ENCODE measurements around the gene PTBP2.

Gene PTBP2, protein sequence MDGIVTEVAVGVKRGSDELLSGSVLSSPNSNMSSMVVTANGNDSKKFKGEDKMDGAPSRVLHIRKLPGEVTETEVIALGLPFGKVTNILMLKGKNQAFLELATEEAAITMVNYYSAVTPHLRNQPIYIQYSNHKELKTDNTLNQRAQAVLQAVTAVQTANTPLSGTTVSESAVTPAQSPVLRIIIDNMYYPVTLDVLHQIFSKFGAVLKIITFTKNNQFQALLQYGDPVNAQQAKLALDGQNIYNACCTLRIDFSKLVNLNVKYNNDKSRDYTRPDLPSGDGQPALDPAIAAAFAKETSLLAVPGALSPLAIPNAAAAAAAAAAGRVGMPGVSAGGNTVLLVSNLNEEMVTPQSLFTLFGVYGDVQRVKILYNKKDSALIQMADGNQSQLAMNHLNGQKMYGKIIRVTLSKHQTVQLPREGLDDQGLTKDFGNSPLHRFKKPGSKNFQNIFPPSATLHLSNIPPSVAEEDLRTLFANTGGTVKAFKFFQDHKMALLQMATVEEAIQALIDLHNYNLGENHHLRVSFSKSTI

DNA sequence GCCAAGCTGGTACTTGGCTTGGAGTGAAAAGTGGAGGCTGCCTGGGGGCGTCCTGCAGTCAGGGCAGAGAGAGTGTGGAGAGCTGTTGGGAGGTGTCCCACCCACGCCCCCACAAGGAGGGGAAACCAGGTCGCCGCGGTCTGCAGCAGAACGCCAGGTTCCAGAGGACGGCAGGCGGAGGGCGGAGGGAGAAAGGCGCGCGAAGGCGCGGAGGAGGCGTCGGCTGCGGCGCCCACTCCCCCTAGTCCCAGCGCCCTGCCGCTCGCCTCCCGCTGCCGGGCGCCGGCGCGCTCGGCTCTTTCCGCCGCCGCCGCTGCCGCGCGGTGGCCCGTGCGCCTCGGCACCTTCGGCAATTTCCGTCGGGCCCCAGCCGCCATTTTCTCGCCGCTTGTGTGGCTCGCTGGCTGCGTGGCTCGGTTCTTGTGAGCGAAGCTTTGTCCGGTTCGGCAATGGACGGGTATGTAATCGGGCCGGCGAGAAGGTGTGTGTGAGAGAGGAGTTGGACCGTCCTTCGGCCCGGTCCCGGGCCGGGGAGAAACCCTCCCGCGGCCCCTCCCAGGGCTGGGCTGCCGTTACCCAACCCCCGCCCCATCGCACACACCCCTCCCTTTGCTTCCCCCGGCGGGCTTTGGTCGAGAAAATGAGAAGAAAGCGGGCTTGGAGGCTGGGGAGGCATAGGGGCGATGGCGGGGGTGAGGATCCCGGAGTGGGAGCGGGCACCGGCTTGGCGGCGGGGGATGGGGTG lies at the start of gene PTBP2:
TSS of gene PTBP2 (plus strand) at position 369 of the 745 bp plus-strand sequence. CDS start at position 450, 81 bp downstream.
- in situ Hi-C loops (cut with HindIII; ENCODE audit: low sequenced_read_pairs): no loop called here

DNA sequence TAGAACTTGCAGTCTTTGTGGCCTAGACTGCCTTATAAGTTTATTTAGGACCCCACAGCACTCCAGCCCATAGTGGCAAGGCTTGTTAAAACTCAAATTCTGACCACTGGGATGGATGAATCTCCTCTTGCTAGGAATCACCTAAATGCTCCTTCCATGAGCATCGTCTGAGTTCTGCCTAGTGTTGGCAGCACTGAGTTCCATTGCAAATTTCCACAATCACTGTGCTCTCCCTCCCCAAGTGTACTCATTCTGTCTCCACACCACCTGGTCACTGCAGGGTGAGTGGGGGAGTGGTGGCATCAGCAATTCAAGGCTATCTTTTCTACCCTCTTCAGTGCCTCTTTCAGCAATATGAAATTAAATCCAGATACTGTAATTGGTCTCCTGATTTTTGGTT lies 46.7 kb upstream of the PTBP2 start:
- in situ Hi-C loops (cut with HindIII; ENCODE audit: low sequenced_read_pairs): no loop called here

DNA sequence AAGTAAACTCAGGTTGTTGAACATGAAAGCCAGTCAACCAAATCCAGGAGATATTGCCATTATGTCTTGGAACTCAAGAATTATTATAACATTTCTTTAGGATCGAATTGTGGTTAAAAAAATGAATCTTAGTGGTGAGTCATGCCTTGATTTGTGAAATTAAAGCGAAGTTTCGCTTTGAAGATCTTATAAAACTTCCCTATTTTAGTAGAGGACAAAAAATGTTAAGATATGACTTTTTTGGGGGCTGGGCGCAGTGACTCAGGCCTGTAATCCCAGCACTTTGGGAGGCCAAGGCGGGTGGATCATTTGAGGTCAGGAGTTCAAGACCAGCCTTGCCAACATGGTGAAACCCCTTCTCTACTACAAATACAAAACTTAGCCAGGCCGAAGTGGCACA lies 39.5 kb upstream of the PTBP2 start:
- in situ Hi-C loops (cut with HindIII; ENCODE audit: low sequenced_read_pairs): no loop called here

DNA sequence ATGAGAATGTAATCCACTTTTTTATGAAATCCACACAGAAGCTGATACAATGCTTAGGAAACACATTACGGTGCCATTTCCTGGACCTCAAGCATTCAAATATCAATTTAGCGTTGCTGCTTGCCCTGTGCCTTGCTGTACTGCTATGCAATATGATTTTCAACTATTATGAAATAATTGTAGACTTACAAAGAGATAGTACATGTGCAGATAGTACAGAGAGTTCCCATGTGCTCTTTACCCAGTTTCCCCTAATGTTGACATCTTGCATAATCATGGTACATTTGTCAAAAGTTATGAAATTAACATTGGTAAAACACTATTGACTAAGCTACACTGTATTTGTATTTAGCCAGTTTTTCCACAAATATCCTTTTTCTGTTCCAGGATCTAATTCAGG lies 37.7 kb upstream of the PTBP2 start:
- in situ Hi-C loops (cut with HindIII; ENCODE audit: low sequenced_read_pairs): no loop called here

DNA sequence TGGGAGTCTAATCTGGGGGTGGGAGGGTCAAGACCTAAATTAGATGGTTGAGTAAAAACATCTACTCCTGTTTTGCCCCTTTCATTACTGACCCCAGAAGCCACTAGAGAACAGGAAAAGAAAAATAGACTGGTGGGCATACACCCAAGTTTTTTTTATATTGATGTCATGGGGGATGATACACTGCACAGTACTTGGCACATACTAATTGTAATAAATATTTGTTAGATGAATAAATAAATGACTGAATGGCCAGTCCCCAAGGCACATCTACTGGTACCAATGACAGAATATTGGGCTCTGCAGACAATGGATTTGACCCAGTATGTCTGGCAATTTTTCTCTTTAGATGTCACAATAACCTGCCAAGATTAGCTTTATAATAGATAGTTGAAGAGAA lies 36.8 kb upstream of the PTBP2 start:
- in situ Hi-C loops (cut with HindIII; ENCODE audit: low sequenced_read_pairs): no loop called here

DNA sequence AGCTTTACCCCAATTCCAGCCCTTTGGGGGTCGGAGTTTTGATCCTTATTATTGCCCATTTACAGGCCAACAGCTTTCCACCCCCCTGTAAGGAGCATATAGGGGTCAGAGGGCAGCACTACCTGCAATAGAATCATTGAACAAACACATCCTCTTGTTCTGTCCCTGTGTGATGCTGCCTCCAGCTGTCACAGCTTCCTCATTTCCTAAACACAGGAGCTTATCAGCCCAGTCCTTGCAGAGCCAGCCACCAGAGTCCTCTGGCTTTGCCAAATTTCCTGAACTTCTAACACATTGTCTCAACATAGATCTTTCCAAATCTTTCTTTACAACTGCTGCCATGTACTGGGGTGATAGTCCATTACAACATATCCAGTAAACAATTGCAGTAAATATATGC lies 32.8 kb upstream of the PTBP2 start:
- in situ Hi-C loops (cut with HindIII; ENCODE audit: low sequenced_read_pairs): no loop called here

DNA sequence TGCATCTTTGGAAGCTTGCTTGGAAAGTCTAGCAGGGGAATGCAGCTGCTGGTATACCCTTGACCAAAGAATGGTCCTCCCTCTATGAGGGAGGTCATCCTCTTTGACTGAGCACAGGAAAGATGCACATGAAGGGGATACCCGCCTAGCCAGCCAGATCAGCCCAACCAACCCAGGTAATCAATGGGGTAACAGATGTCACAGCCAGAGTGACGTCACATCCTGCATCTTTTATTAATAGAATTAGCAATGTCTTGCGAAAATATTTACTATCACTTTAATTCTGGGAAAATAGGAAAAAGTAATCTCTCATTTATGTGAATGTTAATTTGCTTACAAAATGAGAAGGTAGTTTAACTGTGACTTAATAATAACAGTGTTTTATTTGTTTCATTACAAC lies 25.6 kb upstream of the PTBP2 start:
- in situ Hi-C loops (cut with HindIII; ENCODE audit: low sequenced_read_pairs): no loop called here

DNA sequence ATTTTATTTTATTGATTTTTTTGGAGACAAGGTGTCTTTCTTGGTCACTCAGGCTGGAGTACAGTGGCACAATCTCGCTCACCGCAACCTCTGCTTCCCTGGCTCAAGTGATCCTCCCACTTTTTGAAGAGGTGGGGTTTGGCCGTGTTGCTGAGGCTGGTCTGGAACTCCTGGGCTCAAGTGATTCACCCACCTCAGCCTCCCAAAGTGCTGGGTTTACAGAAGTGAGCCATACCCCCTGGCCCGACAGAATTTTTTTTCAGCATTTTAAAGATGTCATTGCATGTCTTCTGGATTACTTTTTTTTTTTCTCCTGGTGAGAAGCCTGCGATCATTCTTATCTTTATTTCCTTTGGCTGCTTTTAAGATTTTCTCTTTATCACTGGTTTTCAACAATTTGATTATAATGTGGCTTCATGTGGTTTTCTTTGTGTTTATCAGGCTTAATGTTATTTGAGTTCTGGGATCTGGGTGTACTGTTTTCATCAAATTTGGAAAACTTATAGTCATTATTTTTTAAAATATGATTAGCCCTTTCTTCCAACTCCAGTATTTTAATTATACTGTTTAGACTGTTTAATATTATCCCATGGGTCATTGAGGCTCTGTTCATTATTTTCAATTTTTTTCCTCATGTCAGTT lies 23.1 kb upstream of the PTBP2 start:
- in situ Hi-C loops (cut with HindIII; ENCODE audit: low sequenced_read_pairs): no loop called here

DNA sequence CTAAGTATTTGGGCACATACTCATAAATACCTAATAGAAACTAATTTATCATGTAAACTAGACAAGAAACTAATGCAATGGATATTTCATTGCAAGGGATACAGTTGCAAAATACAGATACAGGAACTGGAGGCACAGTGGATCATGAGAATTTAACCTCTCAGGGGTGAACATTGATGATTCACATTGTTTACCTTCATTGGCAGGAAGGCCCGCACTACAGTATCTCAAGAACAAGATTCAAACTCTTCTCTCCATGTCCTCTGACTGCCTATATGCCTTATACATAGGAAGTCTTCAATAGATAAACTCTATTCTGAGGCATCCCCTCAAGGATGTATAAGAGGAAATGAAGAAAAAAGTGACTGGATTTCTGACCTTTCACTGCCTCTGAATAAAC lies 18.4 kb upstream of the PTBP2 start:
- in situ Hi-C loops (cut with HindIII; ENCODE audit: low sequenced_read_pairs): no loop called here

DNA sequence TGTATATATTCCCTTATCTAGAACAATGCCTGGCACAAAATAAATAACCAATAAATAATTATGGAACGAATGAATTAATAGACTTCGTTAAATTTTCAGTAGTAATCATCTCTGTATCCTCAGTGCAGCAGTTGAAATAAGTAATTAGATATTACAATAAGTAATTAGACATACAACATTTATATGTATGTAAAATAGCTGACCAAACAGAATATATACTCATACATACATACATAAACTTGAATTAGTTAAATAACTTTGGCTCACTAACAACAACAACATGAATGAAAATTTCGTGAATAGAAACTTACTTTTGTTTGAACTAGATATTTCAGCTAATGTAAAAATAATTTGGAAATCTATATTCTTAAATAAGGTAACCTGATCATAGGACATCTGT lies 14.6 kb upstream of the PTBP2 start:
- in situ Hi-C loops (cut with HindIII; ENCODE audit: low sequenced_read_pairs): no loop called here

DNA sequence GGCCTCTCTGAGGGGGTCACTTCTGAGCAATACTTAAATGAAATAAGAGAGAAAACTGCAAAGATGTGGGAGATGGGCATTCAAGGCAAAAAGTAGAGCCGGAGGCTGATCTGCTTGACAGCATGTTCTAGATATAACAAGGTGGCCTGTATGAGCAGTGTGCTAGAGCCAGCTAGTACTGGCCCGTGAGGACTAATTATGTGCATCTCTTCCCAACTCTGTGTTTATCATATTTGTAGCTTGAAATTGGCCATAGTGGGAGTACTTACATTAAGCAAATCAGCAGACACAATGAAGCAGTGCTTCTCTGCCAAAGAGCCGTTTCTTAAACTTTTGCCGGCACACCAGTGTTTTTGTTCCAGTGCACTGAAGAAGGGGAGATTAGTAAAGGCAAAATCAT lies 13.1 kb upstream of the PTBP2 start:
- in situ Hi-C loops (cut with HindIII; ENCODE audit: low sequenced_read_pairs): no loop called here

DNA sequence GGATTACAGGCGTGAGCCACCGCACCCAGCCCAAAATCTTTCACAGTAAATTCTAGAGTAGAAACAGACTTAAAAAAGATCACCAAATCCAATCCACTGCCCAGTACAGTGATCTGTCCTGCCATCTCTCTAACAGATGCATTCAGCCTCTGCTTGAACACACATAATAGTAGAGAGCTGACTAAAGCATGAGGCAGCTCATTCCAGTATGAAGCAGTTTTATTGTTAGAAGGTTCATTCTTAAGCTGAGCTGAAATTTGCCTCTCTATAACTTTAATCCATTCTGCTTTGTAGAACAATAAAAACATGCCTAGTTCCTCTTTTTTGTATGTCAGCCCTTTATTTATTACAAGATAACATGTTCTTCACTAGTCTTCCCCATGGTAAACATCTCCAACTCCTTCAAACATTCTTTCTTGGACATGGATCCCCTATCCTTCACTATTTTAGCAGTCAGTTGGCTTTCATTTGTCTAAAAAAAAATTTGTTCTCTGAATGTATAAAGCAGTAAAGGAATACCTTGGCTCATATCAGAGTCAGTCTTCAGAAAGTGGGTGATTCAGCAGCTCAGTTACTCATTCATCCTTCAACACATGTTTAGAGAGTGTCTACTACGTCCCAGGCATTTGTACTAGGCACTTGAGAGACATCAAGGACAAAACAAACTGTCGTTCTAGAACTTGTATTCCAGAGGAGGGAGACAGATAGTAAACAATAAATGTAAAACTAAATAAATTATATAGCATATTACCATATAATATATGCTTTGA lies 10.7 kb upstream of the PTBP2 start:
- in situ Hi-C loops (cut with HindIII; ENCODE audit: low sequenced_read_pairs): no loop called here

DNA sequence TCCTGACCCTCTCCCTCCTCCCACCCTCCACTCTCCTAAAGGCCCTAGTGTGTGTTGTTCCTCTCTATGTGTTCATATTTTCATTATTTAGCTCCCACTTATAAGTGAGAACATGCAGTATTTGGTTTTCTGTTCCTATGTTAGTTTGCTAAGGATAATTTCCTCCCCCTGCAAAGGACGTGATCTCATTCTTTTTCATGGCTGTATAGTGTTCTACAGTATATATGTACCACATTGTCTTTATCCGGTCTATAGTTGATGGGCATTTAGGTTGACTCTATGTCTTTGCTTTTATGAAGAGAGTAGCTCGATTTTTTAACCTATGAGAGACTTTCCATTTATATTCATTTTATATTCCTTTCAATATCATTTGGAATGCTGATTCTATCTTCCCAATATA lies 7.9 kb upstream of the PTBP2 start:
- in situ Hi-C loops (cut with HindIII; ENCODE audit: low sequenced_read_pairs): no loop called here

DNA sequence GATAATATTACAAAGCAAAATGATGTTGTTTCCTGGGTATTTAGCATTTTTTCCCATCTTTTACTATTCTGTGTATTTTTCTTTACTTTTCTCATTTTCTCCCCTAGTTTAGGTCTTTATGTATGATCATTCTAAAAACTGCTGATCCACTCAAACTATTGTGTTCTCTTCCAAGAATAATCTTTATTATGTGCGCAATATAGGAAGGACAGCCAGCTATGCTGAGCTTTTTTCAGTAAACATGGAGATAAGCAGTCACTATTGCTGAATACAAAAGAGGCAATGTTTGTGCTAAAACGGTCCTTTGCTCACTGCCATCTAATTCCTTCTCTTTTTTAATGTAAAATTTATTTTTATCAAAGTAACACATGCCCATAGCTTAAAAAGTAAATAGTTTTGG lies 6.7 kb upstream of the PTBP2 start:
- in situ Hi-C loops (cut with HindIII; ENCODE audit: low sequenced_read_pairs): no loop called here

DNA sequence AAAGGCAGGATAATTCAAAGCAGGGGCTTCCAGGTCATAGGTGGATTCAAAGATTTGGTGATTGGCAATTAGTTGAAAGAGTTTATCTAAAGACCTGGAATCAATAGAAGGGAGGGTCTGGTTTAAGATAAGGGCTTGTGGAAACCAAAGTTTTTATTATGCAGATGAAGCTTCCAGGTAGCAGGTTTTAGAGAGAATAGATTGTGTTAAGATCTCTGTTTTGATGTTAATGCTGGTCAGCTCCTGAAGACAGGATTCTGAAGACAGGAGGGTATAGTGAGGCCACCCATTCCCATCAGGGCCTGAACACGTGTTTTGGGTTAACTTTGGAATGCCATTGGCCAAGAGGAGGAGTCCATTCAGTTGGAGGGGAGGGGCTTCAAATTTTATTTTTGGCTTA lies 6.1 kb upstream of the PTBP2 start:
- in situ Hi-C loops (cut with HindIII; ENCODE audit: low sequenced_read_pairs): no loop called here

DNA sequence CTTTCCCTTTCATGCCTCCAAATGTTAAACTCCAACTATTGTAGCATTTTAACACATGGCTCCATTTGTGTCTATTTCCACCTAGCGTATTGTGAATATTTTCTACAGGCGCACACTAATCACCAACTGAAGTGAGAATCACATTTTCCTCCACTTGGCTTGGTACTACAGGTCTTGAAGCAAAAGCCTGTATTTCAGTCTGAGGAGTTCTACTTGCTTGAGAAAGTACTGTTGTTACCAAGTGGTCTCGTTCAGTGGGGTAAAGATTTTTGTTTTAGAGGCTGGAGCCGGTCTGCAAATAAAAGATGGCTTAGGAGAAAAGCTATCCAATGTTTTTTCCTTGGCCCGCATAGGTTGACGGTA lies 550 bp upstream of the PTBP2 start:
- in situ Hi-C loops (cut with HindIII; ENCODE audit: low sequenced_read_pairs): no loop called here

DNA sequence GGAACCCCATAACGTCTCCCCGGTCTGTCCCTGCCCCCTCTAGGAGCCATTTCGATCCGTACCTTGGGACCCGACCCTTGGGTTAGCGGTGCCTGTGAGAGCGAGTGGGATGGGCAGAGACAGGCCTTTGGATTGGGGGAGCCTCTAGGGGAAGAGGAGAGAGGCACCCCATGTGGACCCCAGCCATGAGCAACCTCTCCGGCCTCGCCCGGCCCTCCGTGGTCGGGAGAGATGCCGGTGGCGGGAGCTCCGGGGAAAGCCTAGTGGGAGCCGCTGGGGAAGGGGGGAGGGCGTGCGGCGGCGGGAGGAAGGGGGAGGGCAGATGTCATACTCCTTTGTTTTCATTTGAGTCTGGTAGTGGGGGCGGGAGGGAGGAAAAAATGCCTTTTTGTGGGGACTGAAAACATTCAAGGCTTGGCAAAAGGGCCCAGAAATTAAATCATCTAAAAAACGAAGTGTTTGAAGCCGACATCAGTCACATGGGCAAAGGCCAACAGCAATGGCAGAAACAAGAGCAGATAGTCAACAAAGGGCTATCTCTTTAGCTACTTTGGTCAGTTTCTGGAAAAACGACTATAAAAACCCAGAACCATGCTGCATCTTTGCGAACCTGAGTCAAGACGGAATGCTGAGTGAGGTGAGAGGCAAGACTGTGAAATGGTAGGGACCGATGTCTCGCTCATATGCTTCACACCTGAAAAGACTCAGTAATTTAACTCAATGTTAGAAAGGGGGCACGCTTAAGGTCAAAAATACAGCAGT lies 758 bp downstream of the PTBP2 start:
- in situ Hi-C loops (cut with HindIII; ENCODE audit: low sequenced_read_pairs): no loop called here

DNA sequence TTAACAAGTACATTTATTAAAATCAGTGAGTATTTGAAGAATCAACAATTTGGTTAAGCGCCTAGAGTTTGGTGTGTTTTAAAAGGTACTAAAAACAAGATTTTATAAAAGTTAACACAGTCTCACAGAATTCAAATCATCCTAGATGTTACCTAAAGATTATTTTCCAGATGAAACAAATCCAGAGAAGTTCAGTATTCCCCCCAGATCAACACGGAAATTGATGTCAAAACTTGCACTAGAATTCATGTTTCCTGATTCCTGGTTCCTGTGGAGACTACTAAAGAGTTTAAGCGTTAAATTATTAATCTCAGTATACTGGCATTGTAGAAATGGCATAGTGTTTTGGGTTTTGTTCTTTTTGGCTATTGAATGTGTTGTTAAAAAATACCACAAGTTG lies 1.4 kb downstream of the PTBP2 start:
- in situ Hi-C loops (cut with HindIII; ENCODE audit: low sequenced_read_pairs): no loop called here

DNA sequence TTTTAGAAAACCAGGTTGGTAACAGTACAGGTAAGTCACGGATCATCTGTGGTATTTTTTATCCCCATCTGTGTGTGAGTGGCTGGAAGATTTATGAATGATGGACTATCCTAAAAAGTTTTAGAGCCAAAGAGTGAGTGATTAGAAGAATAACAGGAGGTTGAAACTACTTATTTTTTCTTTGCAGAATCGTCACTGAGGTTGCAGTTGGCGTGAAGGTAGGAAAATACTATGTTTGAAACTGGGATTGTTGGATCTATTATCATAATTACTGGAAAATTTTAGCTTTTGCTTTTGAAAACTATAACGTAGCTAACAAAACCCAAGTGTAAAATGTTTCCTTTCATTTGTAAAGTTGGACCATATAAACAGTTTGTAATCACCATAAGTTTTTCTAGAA lies 1.8 kb downstream of the PTBP2 start:
- in situ Hi-C loops (cut with HindIII; ENCODE audit: low sequenced_read_pairs): no loop called here

DNA sequence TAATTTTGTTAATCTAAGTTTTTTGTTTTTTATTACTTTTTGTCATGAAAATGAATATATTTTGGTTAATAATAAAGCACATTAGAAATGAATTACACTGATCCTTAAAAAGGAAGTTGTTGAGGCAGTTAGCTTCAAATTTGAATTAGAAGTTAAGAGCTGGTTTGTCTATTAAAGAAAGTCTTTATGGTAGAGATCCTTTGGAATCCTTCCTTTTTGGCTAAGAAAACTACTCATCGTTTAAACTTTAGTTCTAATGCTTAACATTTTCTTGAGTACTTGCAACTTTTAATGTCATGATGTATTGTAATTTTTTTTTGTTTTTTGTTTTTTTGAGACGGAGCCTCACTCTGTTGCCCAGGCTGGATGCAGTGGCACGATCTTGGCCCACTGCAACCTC lies 2.4 kb downstream of the PTBP2 start:
- in situ Hi-C loops (cut with HindIII; ENCODE audit: low sequenced_read_pairs): no loop called here
